Mesothelial cell of epicardium (in vitro differentiated cells): ENCODE data around the gene RNF168. TPM values are rescaled to one million over a fixed set of nuclear protein-coding genes. Genes with fewer than 3 reads are reported as not detected.

ENCODE experiments used
- DNase-seq, 2 experiments: peaks; one replicate each; pipeline ENCODE4 v3.0.0; 2021; ENCODE audit warnings: low spot score in 2 of 2; ENCODE audit not compliant: unreplicated experiment in 2 of 2
- H3K27ac Mint-ChIP-seq: 2 replicates; pipeline ENCODE4 v1.8.0; 2021; ENCODE audit warnings: mixed read lengths
- H3K27me3 Mint-ChIP-seq: 2 replicates; pipeline ENCODE4 v1.8.0; 2021; ENCODE audit warnings: low read depth, mixed read lengths
- H3K36me3 Mint-ChIP-seq: 2 replicates; pipeline ENCODE4 v1.8.0; 2021; ENCODE audit warnings: mixed read lengths
- H3K4me1 Mint-ChIP-seq: 2 replicates; pipeline ENCODE4 v1.8.0; 2021; ENCODE audit warnings: mixed read lengths
- H3K4me3 Mint-ChIP-seq: 2 replicates; pipeline ENCODE4 v1.8.0; 2021; ENCODE audit warnings: mild to moderate bottlenecking, moderate library complexity, mixed read lengths
- H3K9me3 Mint-ChIP-seq: 2 replicates; pipeline ENCODE4 v1.8.0; 2021; ENCODE audit warnings: mixed read lengths
- CTCF ChIP-seq: fragments of 200-600 bp; sonication (generic); IDR thresholded peaks from one replicate; pipeline ENCODE4 v1.5.0; 2021; ENCODE audit warnings: antibody characterized with exemption; ENCODE audit not compliant: unreplicated experiment
- total RNA-seq: library from RNA; stranded (reverse); gene quantifications from 3 replicates; pipeline ENCODE4 v1.2.1, GENCODE V29; 2021

Gene RNF168
- total RNA-seq, 1 donor from 2014 or later: 21.0 TPM

- H3K36me3 Mint-ChIP-seq: peaks cover 6% of the 10 kb centered on the region
- no peak overlapping the region for H3K27ac Mint-ChIP-seq
- TF ChIP-seq CTCF: peak; percentile 22
- no peaks in the 10 kb centered on the region for H3K4me1 Mint-ChIP-seq
- no peak overlapping the region for H3K4me3 Mint-ChIP-seq
- DNase-seq: no peak
- H3K9me3 Mint-ChIP-seq: peaks cover 58% of the 10 kb centered on the region
- no peaks in the 10 kb centered on the region for H3K27me3 Mint-ChIP-seq
These were observed 15.6 kb upstream of the RNF168 start for GRCh38 chr3:196518966-196519717.

GRCh38 chr3:196517919-196518318, 14.4 kb upstream of the RNF168 start:
- no peaks in the 10 kb centered on the region for H3K27me3 Mint-ChIP-seq
- H3K36me3 Mint-ChIP-seq: peaks cover 6% of the 10 kb centered on the region
- peaks cover 63% of the 10 kb centered on the region for H3K9me3 Mint-ChIP-seq
- TF ChIP-seq CTCF: no peak
- no peak for DNase-seq
- no peak overlapping the region for H3K4me3 Mint-ChIP-seq
- H3K4me1 Mint-ChIP-seq: no peaks in the 10 kb centered on the region
- H3K27ac Mint-ChIP-seq: no peak overlapping the region

DNA sequence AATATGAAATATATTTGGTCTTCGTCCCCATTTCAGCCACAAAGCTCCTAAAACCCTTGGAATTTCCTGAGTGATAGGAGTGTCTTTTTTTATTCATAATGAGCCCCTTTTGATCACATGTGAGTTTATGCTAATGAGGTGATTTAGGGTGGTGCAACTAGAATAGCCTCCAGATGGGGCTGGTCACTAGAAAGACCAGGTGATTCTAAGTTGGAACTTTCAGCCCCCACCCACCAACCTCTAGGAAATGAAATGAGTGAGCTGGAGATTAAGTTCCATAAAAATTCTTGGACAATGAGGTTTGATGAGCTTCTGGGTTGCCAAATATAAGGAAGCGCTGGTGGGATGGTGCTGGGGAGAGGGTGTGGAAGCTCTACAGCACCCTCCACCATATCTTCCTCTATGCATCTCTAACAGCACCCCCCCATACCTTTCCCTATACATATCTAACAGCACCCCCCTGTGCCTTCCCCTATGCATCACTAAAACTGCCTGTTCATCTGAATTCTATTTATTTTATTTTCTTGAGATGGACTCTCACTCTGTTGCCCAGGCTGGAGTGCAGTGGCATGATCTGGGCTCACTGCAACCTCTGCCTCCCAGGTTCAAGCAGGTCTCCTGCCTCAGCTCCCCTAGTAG, 13.7 kb upstream of the RNF168 start:
- TF ChIP-seq CTCF: no peak
- Mint-ChIP-seq H3K36me3 (peaks cover 6% of the 10 kb centered on the region), H3K27ac (no peak overlapping the region), H3K4me3 (no peak overlapping the region), H3K4me1 (no peaks in the 10 kb centered on the region), H3K27me3 (no peaks in the 10 kb centered on the region), H3K9me3 (peaks cover 60% of the 10 kb centered on the region)
- DNase-seq: no peak

- TF ChIP-seq CTCF: no peak
- H3K9me3 Mint-ChIP-seq: peaks cover 40% of the 10 kb centered on the region
- H3K27me3 Mint-ChIP-seq: no peaks in the 10 kb centered on the region
- DNase-seq: no peak
- H3K36me3 Mint-ChIP-seq: peaks cover under 1% of the 10 kb centered on the region
- H3K4me3 Mint-ChIP-seq: no peak within 1 kb of the TSS
- no peaks in the 10 kb centered on the region for H3K4me1 Mint-ChIP-seq
- H3K27ac Mint-ChIP-seq: no peak within 1 kb of the TSS
These were observed 11.5 kb upstream of the RNF168 start, which contains the start of gene SMCO1 for GRCh38 chr3:196514913-196515621. Gene SMCO1, minus strand, starts transcription at chr3:196515346. Its CDS starts 137 bp downstream, at chr3:196515209.

DNA sequence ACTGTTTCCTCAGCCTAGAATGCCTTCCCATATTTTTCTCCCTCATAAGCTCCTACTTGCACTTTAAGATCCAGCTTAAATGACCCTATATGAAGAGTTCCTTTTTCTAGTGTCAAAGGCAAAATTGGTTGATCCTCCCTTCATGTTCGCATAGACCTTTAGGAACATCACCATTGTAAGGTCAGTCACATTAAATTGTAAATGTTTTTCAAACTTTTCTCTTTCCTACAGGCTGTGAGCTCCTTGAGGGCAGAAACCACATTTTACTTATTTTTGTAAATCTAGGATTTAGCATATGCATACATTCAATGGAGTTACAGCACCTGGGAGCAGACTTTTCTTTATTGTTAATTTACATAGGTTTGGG, 10.8 kb upstream of the RNF168 start:
- TF ChIP-seq CTCF: no peak
- no peaks in the 10 kb centered on the region for H3K4me1 Mint-ChIP-seq
- no peaks in the 10 kb centered on the region for H3K27me3 Mint-ChIP-seq
- no peaks in the 10 kb centered on the region for H3K36me3 Mint-ChIP-seq
- no peak overlapping the region for H3K27ac Mint-ChIP-seq
- DNase-seq: no peak
- peaks cover 32% of the 10 kb centered on the region for H3K9me3 Mint-ChIP-seq
- H3K4me3 Mint-ChIP-seq: no peak overlapping the region
